BLaER1 (cell line): ENCODE measurements around the gene EPM2AIP1.

Experiments
- H3K27ac ChIP-seq: shearing (Covaris generic); formaldehyde crosslinking; 2 replicates; pipeline ENCODE4 v1.8.1; 2022
- H3K27me3 ChIP-seq: shearing (Covaris generic); formaldehyde crosslinking; 2 replicates; pipeline ENCODE4 v1.8.1; 2022
- H3K36me3 ChIP-seq: shearing (Covaris generic); formaldehyde crosslinking; 2 replicates; pipeline ENCODE4 v1.8.1; 2022
- H3K4me1 ChIP-seq: shearing (Covaris generic); formaldehyde crosslinking; 2 replicates; pipeline ENCODE4 v1.8.1; 2022
- H3K4me2 ChIP-seq: shearing (Covaris generic); formaldehyde crosslinking; 2 replicates; pipeline ENCODE4 v1.8.1; 2022
- H3K4me3 ChIP-seq: shearing (Covaris generic); formaldehyde crosslinking; 2 replicates; pipeline ENCODE4 v1.8.1; 2022
- H3K9ac ChIP-seq: shearing (Covaris generic); formaldehyde crosslinking; 2 replicates; pipeline ENCODE4 v1.8.1; 2022
- H3K9me3 ChIP-seq: shearing (Covaris generic); formaldehyde crosslinking; 2 replicates; pipeline ENCODE4 v1.8.1; 2022
- H4K20me1 ChIP-seq: shearing (Covaris generic); formaldehyde crosslinking; 2 replicates; pipeline ENCODE4 v1.8.1; 2022
- Cebpa-rat ChIP-seq: shearing (Covaris generic); IDR thresholded peaks from 2 replicates; pipeline ENCODE4 v1.8.1; 2022

EPM2AIP1 gene

DNA sequence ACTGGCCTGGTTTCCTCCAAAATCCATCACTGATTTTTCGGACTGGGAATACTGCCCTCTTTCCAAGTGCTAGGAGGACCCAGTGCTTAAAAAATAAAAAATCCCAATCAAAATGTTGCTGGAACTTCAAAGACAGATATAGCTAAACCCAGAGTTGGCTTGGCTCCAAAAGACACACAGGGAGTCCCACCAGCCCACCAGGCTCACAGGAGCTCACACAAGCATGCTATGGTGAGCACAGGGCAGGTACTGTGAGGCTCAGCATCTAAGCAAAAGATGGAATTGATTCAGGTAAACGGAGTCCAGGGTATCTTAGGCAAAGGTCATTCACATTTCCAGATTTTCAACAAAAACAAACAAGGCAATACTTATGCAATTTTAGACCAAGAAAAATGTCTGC, 51.8 kb downstream of the EPM2AIP1 start:
- Histone ChIP-seq H3K36me3 (no peaks in the 10 kb centered on the region), H3K4me2 (no peak overlapping the region), H3K9ac (no peak overlapping the region), H4K20me1 (no peaks in the 10 kb centered on the region), H3K27ac (no peak overlapping the region), H3K9me3 (peaks cover 11% of the 10 kb centered on the region), H3K4me3 (no peak overlapping the region), H3K27me3 (no peaks in the 10 kb centered on the region; the same call in 1 of the 2 replicates), H3K4me1 (peaks cover 18% of the 10 kb centered on the region)
- no peak for TF ChIP-seq Cebpa-rat

DNA sequence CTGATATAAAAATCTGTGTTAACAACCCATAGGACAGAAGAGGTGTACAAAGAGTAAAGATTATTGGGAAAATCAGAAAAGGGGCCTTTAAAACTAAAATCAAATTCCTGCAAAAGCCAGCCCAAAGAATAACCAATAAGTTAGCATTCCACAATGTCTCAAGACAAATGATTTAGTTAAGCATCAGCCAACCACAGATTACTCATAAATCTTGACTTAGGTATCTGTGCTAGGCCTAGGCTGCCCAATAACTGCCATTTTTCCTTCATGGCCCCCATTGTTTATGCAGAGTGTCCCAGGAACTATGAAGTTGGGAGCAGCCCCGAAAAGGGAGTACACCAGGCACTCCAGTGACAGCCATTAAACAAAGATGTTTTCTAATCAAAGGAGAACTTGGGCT, 55.4 kb downstream of the EPM2AIP1 start:
- no peak for TF ChIP-seq Cebpa-rat
- Histone ChIP-seq H3K9me3 (no peaks in the 10 kb centered on the region), H4K20me1 (no peaks in the 10 kb centered on the region), H3K27me3 (no peaks in the 10 kb centered on the region), H3K4me3 (no peak overlapping the region), H3K4me2 (no peak overlapping the region), H3K9ac (no peak overlapping the region), H3K27ac (no peak overlapping the region), H3K36me3 (peaks cover 26% of the 10 kb centered on the region), H3K4me1 (peaks cover 18% of the 10 kb centered on the region; the same call in 1 of the 2 replicates)
